ENCODE results near the gene MBNL2.

GRCh38 chr13:97429681-97430081 is 207.5 kb downstream of the MBNL2 start:
- TF ChIP-seq CTCF (IDR thresholded peaks at IDR 0.05) (no peak), POLR2A (IDR thresholded peaks at IDR 0.05) (no peak)

All from uterus (tissue), 2 donors.